NK-92 (cell line): ENCODE measurements around the gene EFTUD2.
A peak's percentile ranks its signal among the peaks of the same experiment; 100 is the strongest.
"Not testable (repeated sequence)": the region's sequence is repeated elsewhere in the genome, so short reads cannot be mapped to it uniquely, and the experiment has no call there.

ENCODE experiments used
- DNase-seq: peaks from one replicate; lab custom pipeline; 2025; ENCODE audit not compliant: unreplicated experiment; lab: John Stamatoyannopoulos, UW

EFTUD2 gene

DNA sequence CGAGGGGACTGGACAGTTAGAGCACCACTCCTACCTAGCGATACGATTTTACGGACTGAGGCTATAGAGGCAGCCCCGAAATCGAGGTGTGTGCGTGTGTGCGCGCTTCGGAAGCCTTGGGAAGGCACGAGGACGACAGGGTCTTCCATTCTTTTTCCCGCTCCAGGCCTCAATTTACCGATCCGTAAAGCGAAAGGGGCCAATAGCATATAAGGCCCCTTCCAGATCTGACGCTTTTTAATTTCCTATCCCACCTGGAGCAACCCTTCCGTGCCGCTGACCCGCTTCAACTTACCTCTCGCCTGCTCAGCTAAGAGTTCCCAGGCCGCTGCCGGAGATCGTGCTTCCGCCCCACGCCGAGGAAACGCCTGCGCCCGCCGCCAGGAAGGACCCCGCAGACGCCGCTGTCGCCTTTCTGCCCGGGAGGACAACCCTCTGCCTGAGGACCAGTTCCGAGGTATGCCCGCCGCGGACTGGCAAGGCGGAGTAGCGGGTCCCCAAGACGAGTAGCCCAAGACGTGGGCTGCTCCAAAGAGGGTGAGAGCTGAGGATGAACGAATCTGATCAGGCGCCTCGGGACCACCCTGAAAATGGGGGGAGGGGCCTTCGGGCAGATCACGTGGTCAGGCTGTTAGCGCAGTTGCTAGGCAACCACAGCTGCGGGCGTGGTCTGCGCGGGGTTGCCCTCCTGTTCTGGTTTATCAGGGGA is at the start of gene EFTUD2:
EFTUD2 (minus strand) TSS at position 372 of the 709 bp plus-strand sequence. CDS start 4,924 bp downstream, outside the sequence.
- DNase-seq = peak; percentile 46

DNA sequence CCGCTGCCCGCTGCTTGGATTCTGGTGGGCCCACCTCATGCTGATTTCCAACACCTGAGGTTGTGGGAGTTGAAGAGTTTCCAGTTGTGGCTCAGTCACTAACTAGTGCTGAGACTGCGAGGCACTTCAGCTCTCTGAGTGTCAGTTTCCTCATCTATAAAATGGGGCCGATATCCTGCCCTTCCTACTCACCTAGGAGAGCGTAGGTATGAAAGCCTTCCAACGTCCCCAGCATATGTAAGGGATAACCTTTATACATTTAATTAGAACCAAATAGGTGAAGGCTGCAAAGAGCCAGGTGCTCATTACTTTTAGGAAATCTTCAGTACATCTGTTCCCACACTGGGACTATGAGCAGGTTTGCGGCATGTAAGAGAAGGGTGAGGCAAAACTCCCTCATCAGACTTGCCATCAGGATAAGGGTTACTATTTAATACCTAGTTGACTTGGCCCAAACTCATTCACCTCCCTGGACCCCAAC is 49.1 kb upstream of the EFTUD2 start:
- no peak for DNase-seq

DNA sequence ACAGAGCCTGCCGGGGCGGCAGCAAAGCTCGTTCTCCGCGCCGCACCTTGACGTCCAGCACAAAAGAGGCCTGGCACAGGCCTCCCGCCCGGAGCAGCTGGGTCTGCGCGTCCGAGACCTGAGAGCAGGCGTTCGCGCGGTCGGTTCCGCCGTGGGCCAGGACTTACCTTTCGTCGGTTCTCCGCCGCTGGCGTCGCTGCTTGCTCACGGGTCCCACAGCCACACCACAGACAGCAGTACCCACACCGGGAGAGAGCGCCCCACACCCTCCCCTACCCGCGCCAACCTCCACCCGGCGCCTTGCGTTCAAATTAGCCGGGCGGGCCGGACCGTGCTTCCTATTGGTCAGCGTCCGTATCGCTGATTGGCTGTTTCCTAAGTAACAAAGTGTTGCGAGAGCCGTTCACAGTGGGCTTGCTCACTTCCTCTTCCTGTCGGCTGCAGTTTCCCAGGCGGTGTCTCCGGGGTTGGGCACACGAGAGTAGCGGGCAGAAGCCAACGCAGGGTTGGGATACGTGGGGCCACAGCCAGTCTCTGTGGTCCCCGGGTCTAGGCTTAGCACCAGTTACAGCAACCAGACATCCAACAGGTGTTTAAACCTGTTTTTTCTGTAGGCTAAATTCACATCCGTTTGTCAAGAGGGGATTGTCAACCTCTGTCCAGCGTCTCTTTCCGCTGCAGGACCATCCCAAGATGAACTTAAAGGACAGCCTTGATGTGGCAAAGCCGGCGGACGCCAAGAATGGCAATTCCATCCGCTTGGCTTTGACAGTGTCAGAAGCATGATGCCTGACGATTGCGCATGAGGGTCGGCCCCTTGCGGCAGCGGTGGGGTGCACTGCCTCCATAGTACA is 48.4 kb upstream of the EFTUD2 start, which contains the start of gene KIF18B:
KIF18B (minus strand) TSS at position 313 of the 854 bp plus-strand sequence. CDS start 11,429 bp downstream, outside the sequence.
- DNase-seq = peak; percentile 43

DNA sequence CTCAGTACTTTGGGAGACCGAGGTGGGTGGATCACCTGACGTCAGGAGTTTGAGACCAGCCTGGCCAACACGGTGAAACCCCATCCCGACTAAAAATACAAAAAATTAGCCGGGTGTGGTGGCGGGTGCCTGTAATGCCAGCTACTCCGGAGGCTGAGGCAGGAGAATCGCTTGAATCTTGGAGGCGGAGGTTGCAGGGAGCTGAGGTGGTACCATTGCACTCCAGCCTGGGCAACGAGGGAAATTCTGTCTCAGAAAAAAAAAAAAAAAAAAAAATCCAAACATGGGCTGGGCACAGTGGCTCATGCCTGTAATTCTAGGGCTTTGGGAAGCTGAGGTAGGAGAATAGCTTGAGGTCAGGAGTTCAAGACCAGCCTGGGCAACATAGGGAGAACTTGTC is 46.4 kb upstream of the EFTUD2 start:
- not testable (repeated sequence) for DNase-seq

DNA sequence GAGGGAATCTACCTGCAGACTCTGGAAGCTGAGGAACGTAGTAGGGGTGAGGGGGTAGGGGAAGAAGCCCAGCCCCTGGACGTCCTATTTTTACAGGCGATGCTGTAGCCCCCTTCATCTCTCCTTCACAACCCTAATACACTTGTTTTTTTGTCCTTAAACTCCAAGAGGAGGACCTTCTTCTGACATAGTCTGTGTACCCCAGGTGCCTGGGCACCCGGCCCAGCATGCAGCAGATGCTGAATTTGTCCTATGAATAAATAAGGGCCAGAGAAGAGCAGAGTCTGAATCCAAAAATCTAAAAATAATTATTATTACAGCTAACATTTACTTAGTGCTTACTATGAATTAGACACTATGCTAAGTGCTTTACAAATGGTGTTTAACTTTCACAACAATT is 43.2 kb upstream of the EFTUD2 start:
- DNase-seq = no peak

DNA sequence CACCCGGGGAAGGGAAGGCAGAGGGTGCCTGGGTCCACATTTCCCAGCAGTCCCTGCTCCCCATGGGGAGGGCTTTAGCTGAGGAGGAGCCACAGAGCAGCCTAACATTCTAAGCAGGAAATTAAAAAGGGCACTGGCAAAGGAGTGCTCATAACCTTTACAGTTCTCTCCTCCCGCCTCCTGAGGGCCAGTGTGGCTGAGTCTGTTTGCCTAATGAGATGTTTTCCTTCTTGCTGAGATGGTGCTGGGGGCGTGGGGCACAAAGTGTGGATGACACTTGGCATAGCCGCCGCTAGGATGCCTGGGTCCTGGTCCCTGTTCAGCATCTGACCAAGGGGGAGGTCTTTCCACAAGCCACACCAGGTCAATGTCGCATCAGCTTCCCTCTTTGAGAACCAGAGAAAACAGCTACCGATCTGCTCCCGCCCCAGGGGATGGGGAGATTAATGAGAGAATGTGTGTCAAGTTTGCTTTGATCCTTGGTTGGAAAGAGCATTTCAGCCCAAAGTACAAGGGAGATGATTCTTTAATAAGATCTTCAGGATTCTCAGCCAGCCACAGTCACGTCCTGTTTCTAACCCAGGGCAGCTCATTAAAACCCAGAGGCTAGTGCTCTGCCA is 42.6 kb upstream of the EFTUD2 start:
- no peak for DNase-seq

DNA sequence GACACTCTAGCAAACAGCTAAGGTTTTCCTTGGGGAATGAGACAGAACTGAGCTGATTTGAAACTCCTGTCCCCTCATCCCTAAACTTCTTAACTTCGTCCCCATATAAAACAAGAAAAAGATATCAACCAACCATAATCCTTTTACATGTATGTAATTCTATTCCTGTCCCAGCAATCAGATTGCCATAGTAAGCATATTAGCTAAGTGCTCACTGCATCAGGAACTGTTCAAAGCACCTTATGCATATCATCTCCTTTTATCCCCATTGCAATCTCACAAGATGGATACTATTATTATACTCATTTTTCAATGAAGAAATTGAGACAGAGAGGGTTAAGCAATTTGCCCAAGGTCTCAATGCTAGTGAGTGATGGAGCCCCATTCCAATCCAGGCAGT is 41.5 kb upstream of the EFTUD2 start:
- no peak for DNase-seq

DNA sequence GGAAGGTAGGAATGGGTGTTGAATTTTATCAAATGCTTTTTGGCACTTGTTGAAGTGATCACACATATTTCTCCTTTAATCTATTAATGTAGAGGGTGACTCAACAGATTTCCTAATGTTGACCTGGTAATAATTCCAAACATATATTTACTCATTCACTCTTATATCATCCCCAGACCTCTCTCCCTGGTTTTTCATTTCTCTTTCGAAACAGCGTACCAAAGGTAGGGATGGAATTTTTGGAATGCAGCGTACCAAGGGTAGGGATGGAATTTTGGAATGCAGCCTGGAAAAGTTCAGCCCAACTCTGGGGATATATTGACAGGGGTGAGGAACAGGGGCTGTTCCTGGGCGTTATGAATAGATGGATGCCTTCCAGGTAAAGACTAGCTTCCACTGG is 41.1 kb upstream of the EFTUD2 start:
- DNase-seq = no peak

DNA sequence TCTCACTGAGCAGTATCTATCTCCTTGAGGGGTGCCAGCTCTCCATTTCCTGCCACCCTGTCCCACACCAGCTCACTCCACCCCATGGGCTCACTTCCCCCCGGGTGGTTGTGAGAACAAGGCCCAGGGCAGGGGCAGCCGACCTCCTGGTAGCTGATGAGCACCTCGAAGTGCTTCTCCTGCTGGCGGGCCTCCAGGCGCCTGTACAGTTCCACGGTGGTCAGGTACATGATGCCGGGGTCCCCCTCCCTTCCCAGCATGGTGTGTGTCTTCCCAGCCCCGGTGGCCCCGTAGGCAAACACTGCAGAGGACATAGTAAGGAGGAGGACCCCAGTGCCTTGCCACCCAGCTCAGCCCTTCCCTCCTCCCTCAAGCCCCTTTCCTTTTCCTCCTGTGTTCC is 35.9 kb upstream of the EFTUD2 start:
- DNase-seq = no peak

DNA sequence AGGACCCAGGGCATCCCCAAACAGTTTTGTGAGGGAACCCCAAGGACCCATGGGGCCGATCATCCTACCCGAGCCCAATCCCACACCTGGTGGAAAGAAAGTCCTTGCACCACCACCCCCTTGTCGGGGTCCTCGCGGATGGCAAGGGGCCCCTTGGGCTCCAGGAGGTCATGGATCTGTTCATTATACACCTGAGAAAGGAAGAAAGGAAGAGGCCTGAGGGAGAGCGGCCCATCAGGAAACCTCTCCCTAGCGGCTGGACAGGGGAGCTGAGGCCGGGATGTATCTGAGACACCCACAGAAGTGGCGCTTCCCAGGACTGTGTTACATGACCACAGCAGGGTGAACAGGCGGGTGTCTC is 35.5 kb upstream of the EFTUD2 start:
- no peak for DNase-seq

DNA sequence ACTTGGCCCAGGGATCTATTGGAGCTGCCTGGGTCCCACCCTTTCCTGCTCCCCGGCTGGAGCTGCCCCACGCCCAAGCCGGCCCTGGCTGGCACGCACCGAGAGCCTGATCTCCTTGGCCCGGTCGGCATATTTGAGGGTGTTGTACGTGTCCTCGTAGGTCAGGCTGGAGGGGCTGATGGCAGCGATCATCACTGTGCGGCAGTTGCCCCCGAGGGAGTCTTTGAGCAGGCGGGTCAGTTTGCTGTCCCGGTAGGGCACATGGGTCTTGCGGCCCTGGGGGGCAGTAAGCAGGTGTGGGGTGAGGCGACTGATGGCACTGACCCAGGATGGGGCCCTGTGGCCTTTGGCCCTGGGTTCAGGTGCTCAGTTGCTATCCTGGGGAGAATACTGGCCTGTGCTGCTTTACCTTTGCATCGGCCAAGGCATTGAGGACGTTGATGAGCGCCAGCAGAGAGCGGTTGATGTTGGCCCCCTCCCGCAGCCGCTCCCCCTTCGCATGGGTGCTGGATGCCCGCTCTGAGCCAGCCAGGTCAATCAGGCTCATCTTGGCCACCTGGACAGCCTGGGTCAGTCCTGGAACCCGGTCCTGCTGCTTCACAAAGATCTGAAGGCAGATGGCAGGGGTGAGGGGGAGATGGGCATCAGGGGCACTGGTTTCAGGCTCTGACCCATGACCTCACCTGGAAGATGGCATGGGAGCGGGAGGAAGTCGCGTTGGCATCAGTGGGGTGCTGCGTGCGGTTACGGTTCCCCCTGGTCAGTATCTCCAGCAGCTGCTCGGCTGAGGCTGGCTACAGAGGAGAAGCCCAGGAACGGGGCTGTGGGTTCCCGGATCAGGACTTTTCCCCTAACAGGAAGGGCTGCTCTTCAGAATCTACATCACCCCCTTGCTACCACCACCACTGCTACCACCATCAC is 34.8 kb upstream of the EFTUD2 start:
- no peak for DNase-seq

DNA sequence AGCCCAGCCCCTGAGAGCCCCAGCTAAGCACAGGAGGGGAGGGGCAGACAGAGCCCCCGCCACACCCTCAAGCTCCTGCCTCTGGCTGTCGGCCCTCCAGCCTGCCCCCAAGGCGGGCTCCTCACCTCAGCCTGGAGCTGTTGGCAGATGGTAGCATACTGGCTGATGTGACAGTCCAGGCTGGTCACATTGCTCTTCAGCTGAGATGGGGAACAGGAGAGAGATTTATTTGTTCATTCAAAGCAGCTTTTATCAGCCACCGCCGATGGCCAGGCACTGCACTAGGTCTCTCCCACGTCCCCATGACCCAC is 33.5 kb upstream of the EFTUD2 start:
- DNase-seq = no peak

DNA sequence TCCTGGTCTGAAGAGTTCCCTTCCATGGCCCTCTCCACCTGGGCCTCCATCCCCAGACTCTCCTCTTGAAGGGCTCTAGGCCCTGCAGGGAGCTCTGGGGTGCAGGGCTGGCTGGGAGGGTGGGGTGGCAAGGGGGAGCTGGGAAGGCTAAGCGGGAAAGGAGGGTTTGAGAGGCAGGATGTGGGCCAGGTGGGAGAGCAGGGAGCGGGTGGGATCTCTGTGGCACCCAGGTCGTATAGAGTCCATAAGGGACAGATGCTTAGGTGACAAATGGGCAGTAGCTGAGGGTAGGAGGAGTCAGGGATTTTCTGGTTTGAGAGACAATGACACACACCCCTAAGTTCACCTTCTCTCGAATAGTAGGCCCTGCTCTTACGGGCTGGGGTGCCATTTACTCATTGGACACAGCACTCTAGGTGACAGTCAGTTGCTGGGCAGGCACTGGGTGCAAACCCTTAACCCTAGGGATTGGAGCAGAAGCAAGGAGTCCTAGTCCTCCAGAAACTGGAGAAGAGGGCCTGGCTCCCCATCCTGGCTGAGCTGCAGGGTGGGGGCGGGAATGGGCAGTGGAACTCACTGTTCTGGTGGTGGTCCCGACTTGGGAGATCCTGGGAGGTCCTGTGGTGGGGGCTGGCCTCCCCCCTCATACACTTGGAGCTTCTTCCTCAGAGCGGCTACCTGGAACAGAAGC is 33.0 kb upstream of the EFTUD2 start:
- no peak for DNase-seq

DNA sequence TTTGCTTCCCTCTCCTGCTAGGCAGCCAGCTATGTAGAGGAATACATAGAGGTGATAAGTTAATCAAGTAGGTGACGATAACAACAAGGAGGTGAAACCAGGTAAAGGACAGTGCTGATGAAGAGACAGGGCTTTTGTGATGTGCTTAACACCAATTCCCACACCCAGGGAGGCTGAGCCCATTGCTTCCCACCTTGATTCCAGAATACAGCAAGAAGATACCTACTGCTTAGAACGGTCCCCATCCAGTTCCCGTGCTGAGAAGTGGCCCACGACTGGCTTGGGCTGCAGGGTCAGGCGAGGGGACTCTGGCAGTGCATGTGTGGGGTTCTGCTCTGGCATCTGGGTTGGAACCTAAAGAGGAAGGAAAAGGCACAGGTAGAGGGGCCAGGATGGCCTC is 32.1 kb upstream of the EFTUD2 start:
- DNase-seq = no peak

DNA sequence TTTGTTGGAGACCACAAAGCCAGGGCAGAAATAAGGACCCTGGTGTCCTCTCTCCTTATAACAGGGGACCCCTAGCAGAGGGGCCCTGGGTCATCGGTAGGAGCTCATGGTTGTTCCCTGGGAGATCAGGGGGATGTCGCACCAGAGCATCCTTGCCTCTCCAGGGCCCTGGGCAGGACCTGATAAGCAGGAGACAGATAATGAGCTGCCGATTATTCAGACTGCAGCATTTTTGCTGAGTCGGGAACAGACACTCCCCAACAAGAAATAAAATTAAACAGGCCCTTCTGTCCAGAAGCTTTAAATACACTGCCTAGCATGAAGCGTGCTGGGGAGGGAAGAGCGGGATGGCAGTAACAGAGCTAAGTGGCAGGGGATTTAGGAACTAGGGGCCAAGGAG is 31.4 kb upstream of the EFTUD2 start:
- DNase-seq = no peak

DNA sequence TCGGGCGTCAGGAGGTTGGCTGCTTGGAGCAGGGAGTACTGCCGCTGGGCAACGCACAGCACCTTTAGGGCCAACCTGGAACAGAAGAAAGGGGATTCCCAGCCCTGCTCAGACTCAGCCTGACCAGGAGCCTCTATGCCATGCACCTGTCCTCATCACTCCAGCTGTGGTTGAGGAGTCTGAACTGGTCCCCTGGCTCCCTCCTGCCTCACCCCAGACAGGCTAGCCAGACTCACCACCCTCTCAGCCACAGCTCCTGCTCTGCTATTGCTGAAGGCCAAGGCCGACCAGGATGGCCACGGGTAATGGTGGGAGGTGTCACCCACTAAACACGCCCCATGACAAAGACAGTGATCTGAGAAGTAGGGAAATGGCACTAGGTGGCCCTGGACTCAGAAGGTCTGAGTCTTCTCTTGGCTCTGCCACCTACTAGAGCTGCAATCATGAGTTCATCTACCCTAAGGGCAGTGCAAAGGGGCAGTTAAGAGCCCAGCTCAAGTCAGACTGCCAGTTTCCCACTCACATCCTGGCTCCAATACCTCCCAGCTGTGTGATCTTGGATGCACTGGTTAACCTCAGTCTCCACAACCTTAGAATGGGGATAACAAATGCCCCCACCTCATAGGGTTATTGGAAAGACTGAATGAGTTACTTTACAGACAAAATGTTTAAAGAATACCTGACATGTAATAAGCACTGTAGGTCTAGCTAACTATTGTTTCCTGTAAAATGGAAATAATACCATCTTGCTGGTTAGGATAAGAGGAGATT is 29.9 kb upstream of the EFTUD2 start:
- no peak for DNase-seq

DNA sequence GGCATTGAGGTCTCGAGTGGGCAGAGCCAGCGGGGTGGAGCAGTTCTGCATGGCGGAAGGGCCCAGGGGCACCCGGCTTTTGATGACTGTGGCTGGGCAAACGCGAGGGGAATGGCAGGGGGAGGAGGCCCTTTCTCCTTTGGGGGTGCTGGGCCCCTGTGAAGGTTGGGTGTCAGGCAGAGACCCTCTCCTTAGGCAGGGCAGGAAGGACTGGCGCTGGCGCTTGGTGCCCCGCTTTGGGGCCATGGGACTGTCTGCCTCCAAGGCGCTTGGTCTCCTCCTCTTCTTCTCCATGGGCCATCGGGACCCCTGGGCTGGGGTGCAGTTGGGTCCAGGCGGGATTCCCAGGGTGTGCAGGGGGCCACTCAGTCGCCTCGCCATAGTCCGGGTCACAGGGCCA is 28.9 kb upstream of the EFTUD2 start:
- no peak for DNase-seq

DNA sequence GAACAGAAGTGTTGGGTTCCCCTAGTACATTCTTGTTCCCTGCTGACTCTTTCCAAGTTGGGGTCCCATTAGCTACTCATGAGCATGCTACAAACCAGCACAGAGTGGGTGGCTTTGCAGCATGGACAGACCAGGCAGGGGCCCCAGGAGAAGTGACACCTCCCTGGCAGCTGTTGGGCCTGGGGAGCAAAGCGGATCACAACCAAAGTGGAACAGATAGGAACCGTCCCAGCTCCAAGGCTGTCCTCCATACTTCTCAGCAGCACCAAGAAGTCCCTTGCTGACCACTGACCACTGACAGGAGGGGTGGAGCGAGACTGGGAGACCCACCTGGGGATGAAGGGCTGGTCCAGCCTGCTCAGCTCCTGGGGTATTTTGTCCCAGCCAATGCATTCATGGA is 28.5 kb upstream of the EFTUD2 start:
- no peak for DNase-seq

DNA sequence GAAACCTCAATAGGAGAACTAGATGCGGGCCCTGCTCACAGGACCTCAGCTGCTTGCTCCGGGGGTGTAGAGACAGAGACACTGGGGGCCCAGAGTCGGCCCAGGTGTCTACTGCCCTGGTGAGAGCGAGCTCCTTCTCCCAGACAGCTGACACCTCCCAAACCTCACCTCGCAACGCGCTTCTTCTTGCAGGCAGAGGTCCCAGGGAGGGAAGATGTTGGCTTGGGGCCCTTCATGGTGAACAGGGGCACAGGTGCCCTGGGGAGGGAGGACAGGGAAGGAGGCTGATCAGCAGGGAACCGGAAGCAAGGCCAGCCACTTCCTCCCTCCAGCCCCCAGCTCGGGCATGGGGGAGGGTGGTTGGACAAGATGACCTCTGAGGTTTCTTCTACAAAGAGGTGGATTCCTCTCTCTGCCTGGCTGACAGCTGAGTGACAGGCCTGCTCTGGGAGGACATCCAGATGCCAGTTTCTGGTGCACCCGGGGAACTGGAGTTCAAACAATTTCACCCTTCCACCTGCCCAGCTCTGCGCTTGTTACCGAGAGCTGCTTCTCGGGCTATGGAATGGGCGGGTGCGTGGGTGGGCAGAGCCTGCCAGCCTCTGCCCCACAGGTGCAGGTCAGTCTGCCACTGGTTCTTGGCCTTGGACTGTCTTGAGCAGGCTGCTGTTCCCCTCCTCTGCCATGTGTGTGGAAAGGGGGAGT is 27.7 kb upstream of the EFTUD2 start:
- no peak for DNase-seq
